A549 (cell line): Measurements from ENCODE around the gene YBEY.

Source experiments
- CHD2 ChIP-seq: fragments of 150-350 bp; IDR thresholded peaks from 2 replicates; pipeline ENCODE4 v1.6.1; 2014; ENCODE audit warnings: low read length; ENCODE audit not compliant: partially characterized antibody
- CTCF ChIP-seq: fragments of >200 bp; sonication (Bioruptor Twin); formaldehyde crosslinking; IDR thresholded peaks from 3 replicates; pipeline ENCODE4 v1.5.1; 2016
- EHMT2 ChIP-seq: fragments of 200-600 bp; sonication (generic); IDR thresholded peaks from 2 replicates; pipeline ENCODE4 v1.6.1; 2016; ENCODE audit warnings: antibody characterized with exemption, low read depth, mild to moderate bottlenecking, moderate library complexity
- EP300 ChIP-seq, 2 experiments: fragments of >200 bp; sonication (Bioruptor Twin); formaldehyde crosslinking; IDR thresholded peaks; 2 replicates in 1 of 2; 3 replicates in 1 of 2; pipeline ENCODE4 v1.6.1; 2016 to 2017
- ESRRA ChIP-seq: fragments of 150-350 bp; IDR thresholded peaks from 2 replicates; pipeline ENCODE4 v1.6.1; 2014; ENCODE audit warnings: mild to moderate bottlenecking, low read length, borderline replicate concordance
- PHF8 ChIP-seq: fragments of 200-600 bp; sonication (generic); IDR thresholded peaks from 2 replicates; pipeline ENCODE4 v1.6.1; 2016; ENCODE audit warnings: low read depth, mild to moderate bottlenecking, antibody characterized with exemption, moderate library complexity, borderline replicate concordance
- POLR2A ChIP-seq: IDR thresholded peaks from 2 replicates; pipeline ENCODE4 v1.6.1; 2012; ENCODE audit warnings: mild to moderate bottlenecking, low read length
- RNF2 ChIP-seq: fragments of 200-600 bp; sonication (generic); IDR thresholded peaks from 2 replicates; pipeline ENCODE4 v1.6.1; 2016; ENCODE audit warnings: low read depth, mild to moderate bottlenecking, antibody characterized with exemption, moderate library complexity, borderline replicate concordance

- TF ChIP-seq CTCF (no peak), EP300 (IDR thresholded peaks at IDR 0.05) (no peak), ESRRA (no peak), RNF2 (no peak), POLR2A (no peak), CHD2 (no peak), EHMT2 (no peak), PHF8 (no peak)
These were observed 19.2 kb upstream of the YBEY start for GRCh38 chr21:46266946-46267345.
